Endothelial cell of umbilical vein (primary cell): ENCODE results near the gene MT1F. TPM values are rescaled to one million over a fixed set of nuclear protein-coding genes. Genes with fewer than 3 reads are reported as not detected.

Experiments used
- BruUV-seq: library from RNA; stranded (reverse); fragments of 400-500 nt; replicated peaks from 2 replicates; lab custom pipeline; 2021; lab: Mats Ljungman, UMichigan
- CTCF ChIA-PET: fragments of 300-600, 350-600 bp; sonication (Branson Sonifier 250); formaldehyde crosslinking; loops from one replicate; lab custom pipeline; 2021; ENCODE audit warnings: antibody characterized with exemption, inconsistent platforms; lab: Charles Lee
- POLR2A ChIA-PET: fragments of 300-600, 350-600 bp; sonication (Branson Sonifier 250); formaldehyde crosslinking; loops from one replicate; lab custom pipeline; 2021; ENCODE audit warnings: antibody characterized with exemption, inconsistent platforms; lab: Charles Lee
- DNase-seq: peaks from one replicate; pipeline ENCODE4 v3.0.0-alpha.2; 2011; ENCODE audit warnings: low read depth, low spot score
- FAIRE-seq: peaks from 2 replicates; lab custom pipeline; 2011; peaks lifted over from hg19 to GRCh38; lab: Jason Lieb, UNC
- H2AFZ ChIP-seq: 2 replicates; pipeline ENCODE4 v1.6.0; 2012; ENCODE audit warnings: low read depth, low read length, control low read depth, inconsistent platforms
- H3K27ac ChIP-seq: 2 replicates; pipeline ENCODE4 v1.5.1; 2011; ENCODE audit warnings: low read depth, mild to moderate bottlenecking, control low read depth, low read length, moderate library complexity; ENCODE audit not compliant: insufficient read depth
- H3K27me3 ChIP-seq, 2 experiments: 2 replicates each; pipeline versions ENCODE4 v1.6.0 to v1.6.1; 2011; ENCODE audit warnings: low read length in 2 of 2, mixed read lengths in 1 of 2; ENCODE audit not compliant: control insufficient read depth in 2 of 2, insufficient read depth in 2 of 2
- H3K36me3 ChIP-seq, 2 experiments: 2 replicates in 1 of 2; 3 replicates in 1 of 2; pipeline ENCODE4 v1.5.1; 2011; ENCODE audit warnings: low read length in 2 of 2, mild to moderate bottlenecking in 1 of 2, moderate library complexity in 1 of 2; ENCODE audit not compliant: control insufficient read depth in 2 of 2, insufficient read depth in 2 of 2; ENCODE audit errors: extremely low read depth in 1 of 2
- H3K4me1 ChIP-seq: 3 replicates; pipeline ENCODE4 v1.5.1; 2011; ENCODE audit warnings: mild to moderate bottlenecking, low read length; ENCODE audit not compliant: control insufficient read depth, insufficient read depth; ENCODE audit errors: extremely low read depth
- H3K4me2 ChIP-seq: 2 replicates; pipeline ENCODE4 v1.6.1; 2011; ENCODE audit warnings: low read length, control low read depth, mixed read lengths; ENCODE audit not compliant: insufficient read depth
- H3K4me3 ChIP-seq, 3 experiments: fragments of 200-600 bp in 1 of 3; sonication (generic), shearing (Covaris generic) in 1 of 3; replicated peaks in 1 of 3; 2 replicates each; pipeline ENCODE4 v1.5.1; 2011 to 2016; ENCODE audit warnings: control low read depth in 3 of 3, low read length in 3 of 3, mild to moderate bottlenecking in 2 of 3, inconsistent platforms in 1 of 3, low read depth in 1 of 3, moderate library complexity in 1 of 3; ENCODE audit not compliant: insufficient read depth in 1 of 3
- H3K79me2 ChIP-seq: 2 replicates; pipeline ENCODE4 v1.6.0; 2012; ENCODE audit warnings: low read length, inconsistent platforms; ENCODE audit not compliant: control insufficient read depth, insufficient read depth
- H3K9ac ChIP-seq: replicated peaks from 2 replicates; pipeline ENCODE3; 2011; ENCODE audit warnings: low read length, control low read depth; ENCODE audit not compliant: insufficient read depth; ENCODE audit errors: extremely low read depth
- H3K9me1 ChIP-seq: replicated peaks from 3 replicates; pipeline ENCODE4 v1.6.0; 2011; ENCODE audit warnings: mild to moderate bottlenecking, low read length; ENCODE audit not compliant: control insufficient read depth, insufficient read depth; ENCODE audit errors: extremely low read depth
- H3K9me3 ChIP-seq: replicated peaks from 2 replicates; pipeline ENCODE4 v1.5.1; 2012; ENCODE audit warnings: low read length, inconsistent platforms; ENCODE audit not compliant: control insufficient read depth, insufficient read depth
- H4K20me1 ChIP-seq: replicated peaks from 2 replicates; pipeline ENCODE3; 2011; ENCODE audit warnings: mild to moderate bottlenecking, low read length; ENCODE audit not compliant: control insufficient read depth, insufficient read depth; ENCODE audit errors: extremely low read depth
- EZH2 ChIP-seq: IDR thresholded peaks from 2 replicates; pipeline ENCODE4 v1.6.1; 2012; ENCODE audit warnings: borderline replicate concordance, low read depth, mild to moderate bottlenecking, moderate library complexity, low read length, inconsistent platforms; ENCODE audit not compliant: severe bottlenecking
- FOS ChIP-seq: IDR thresholded peaks from 2 replicates; pipeline ENCODE4 v1.6.1; 2011; ENCODE audit warnings: mild to moderate bottlenecking, low read length, moderate library complexity, borderline replicate concordance; ENCODE audit not compliant: insufficient read depth
- GATA2 ChIP-seq: IDR thresholded peaks from 2 replicates; pipeline ENCODE4 v1.7.0; 2011; ENCODE audit warnings: low read depth, mild to moderate bottlenecking, moderate library complexity, mixed read lengths, low read length; ENCODE audit not compliant: insufficient read length, insufficient read depth
- JUN ChIP-seq: IDR thresholded peaks from 2 replicates; pipeline ENCODE4 v1.6.1; 2011; ENCODE audit warnings: borderline replicate concordance, low read depth; ENCODE audit not compliant: insufficient read length, insufficient read depth
- MYC ChIP-seq: IDR thresholded peaks from one replicate; pipeline ENCODE4 v1.6.1; 2011; ENCODE audit warnings: mild to moderate bottlenecking, low read depth, low read length
- POLR2A ChIP-seq: IDR thresholded peaks from 2 replicates; pipeline ENCODE4 v1.6.1; 2012; ENCODE audit warnings: low read depth, mild to moderate bottlenecking, control low read depth, low read length
- POLR2AphosphoS5 ChIP-seq: IDR thresholded peaks from 2 replicates; pipeline ENCODE4 v1.6.1; 2012; ENCODE audit warnings: low read depth, mild to moderate bottlenecking, control low read depth, low read length, moderate library complexity; ENCODE audit not compliant: insufficient read depth
- dilution Hi-C: fragments of 300-500 bp; cut with MboI; formaldehyde crosslinking; loops from one replicate; pipeline ENCODE4 v1.15.0; 2019; ENCODE audit warnings: low sequenced_read_pairs; ENCODE audit not compliant: extremely low pct_ligation_motif_present
- intact Hi-C: fragments of 100-400 bp; cut with micrococcal nuclease; formaldehyde crosslinking; loops from one replicate; pipeline ENCODE4 v1.10.0; 2022
- polyA plus RNA-seq, 4 experiments: library from polyadenylated mRNA; depleted of rRNA in 3 of 4; stranded (reverse) in 3 of 4; unstranded in 1 of 4; fragments of >200 nt; gene quantifications; 2 replicates each; pipeline versions ENCODE4 v1.2.1 to v1.2.3, GENCODE V29; 2011 to 2012; ENCODE audit warnings: missing spikeins in 1 of 4
- total RNA-seq: library from RNA; stranded (reverse); gene quantifications from 2 replicates; pipeline ENCODE4 v1.2.3, GENCODE V29; 2021
- TF ChIP-seq, protein P1 (sequence below): IDR thresholded peaks from 2 replicates; pipeline ENCODE4 v1.6.1; 2011; ENCODE audit not compliant: insufficient read depth, insufficient read length
- TF ChIP-seq, protein P2 (sequence below), 2 donors: IDR thresholded peaks; 1 replicate in 1 of 2; 2 replicates in 1 of 2; pipeline ENCODE4 v1.5.1; 2011; ENCODE audit warnings: low read length in 2 of 2, mild to moderate bottlenecking in 2 of 2, moderate library complexity in 2 of 2, control low read depth in 1 of 2, inconsistent platforms in 1 of 2, low read depth in 1 of 2; ENCODE audit not compliant: insufficient read depth in 1 of 2; ENCODE audit errors: extremely low read depth in 1 of 2

MT1F gene
- total and polyA plus RNA-seq, 2 donors (not counting 3 experiments of a cell fraction or from before 2014, with no cell fraction given) = 2.2 to 2.6 TPM

- no peaks in the 10 kb centered on the region for H3K36me3 ChIP-seq
- CTCF ChIA-PET = interaction anchor here (0.8 to 3.2 kb wide), 8 partner anchors 18 to 129 kb away, joined by 3 to 19 read pairs (median 4); no protein-coding TSS in a partner anchor
- POLR2A ChIA-PET = interaction anchor here (0.6 kb wide), 2 partner anchors 10 to 37 kb away, joined by 3 to 4 read pairs; no protein-coding TSS in a partner anchor
- H3K9ac ChIP-seq = no peak overlapping the region
- no peaks in the 10 kb centered on the region for H4K20me1 ChIP-seq
- H3K79me2 ChIP-seq = no peaks in the 10 kb centered on the region
- peak overlapping the region; percentile 40 for H3K4me2 ChIP-seq
- peak overlapping the region; percentile 64 for H2AFZ ChIP-seq
- dilution Hi-C loops (no loop called here), intact Hi-C loops (no loop called here)
- no peak for DNase-seq
- no TSS peak for BruUV-seq
- H3K4me3 ChIP-seq = peak overlapping the region in 2 of 3 experiments; percentile 0 to 9
- H3K9me3 ChIP-seq = no peaks in the 10 kb centered on the region
- no peaks in the 10 kb centered on the region for H3K9me1 ChIP-seq
- peaks cover 36 to 54% of the 10 kb centered on the region in 2 experiments for H3K27me3 ChIP-seq
- peak; percentile 33 for FAIRE-seq
- H3K27ac ChIP-seq = no peak overlapping the region
- peaks cover 10% of the 10 kb centered on the region for H3K4me1 ChIP-seq
- TF ChIP-seq JUN (no peak), EZH2 (peak; percentile 26)
Observed at GRCh38 chr16:56643080-56643778, 14.5 kb upstream of the MT1F start.

- BruUV-seq = no TSS peak
- Histone ChIP-seq H3K79me2 (no peaks in the 10 kb centered on the region), H3K27ac (no peak overlapping the region), H3K4me3 (no peak overlapping the region), H3K9ac (no peak overlapping the region), H2AFZ (peak overlapping the region; percentile 64), H3K9me3 (no peaks in the 10 kb centered on the region), H3K27me3 (peaks cover 40 to 60% of the 10 kb centered on the region in 2 experiments), H3K4me1 (peaks cover 8% of the 10 kb centered on the region), H3K36me3 (no peaks in the 10 kb centered on the region), H3K4me2 (peak overlapping the region; percentile 32), H4K20me1 (no peaks in the 10 kb centered on the region), H3K9me1 (no peaks in the 10 kb centered on the region)
- ChIA-PET POLR2A (interaction anchor here (0.6 kb wide), 2 partner anchors 10 to 37 kb away, joined by 3 to 4 read pairs; no protein-coding TSS in a partner anchor), CTCF (interaction anchor here (0.8 to 3.2 kb wide), 8 partner anchors 18 to 130 kb away, joined by 3 to 19 read pairs (median 4); no protein-coding TSS in a partner anchor)
- intact Hi-C loops = no loop called here
- FAIRE-seq (no peak), DNase-seq (no peak)
- TF ChIP-seq, protein P1, sequence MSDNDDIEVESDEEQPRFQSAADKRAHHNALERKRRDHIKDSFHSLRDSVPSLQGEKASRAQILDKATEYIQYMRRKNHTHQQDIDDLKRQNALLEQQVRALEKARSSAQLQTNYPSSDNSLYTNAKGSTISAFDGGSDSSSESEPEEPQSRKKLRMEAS = no peak
- TF ChIP-seq EZH2 (no peak), MYC (no peak), GATA2 (no peak), FOS (no peak), POLR2AphosphoS5 (no peak), POLR2A (no peak), JUN (no peak)
- TF ChIP-seq, protein P2, sequence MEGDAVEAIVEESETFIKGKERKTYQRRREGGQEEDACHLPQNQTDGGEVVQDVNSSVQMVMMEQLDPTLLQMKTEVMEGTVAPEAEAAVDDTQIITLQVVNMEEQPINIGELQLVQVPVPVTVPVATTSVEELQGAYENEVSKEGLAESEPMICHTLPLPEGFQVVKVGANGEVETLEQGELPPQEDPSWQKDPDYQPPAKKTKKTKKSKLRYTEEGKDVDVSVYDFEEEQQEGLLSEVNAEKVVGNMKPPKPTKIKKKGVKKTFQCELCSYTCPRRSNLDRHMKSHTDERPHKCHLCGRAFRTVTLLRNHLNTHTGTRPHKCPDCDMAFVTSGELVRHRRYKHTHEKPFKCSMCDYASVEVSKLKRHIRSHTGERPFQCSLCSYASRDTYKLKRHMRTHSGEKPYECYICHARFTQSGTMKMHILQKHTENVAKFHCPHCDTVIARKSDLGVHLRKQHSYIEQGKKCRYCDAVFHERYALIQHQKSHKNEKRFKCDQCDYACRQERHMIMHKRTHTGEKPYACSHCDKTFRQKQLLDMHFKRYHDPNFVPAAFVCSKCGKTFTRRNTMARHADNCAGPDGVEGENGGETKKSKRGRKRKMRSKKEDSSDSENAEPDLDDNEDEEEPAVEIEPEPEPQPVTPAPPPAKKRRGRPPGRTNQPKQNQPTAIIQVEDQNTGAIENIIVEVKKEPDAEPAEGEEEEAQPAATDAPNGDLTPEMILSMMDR (IDR thresholded peaks at IDR 0.05; ENCODE audit: extremely low read depth in 1 of 2, insufficient read depth in 1 of 2, low read depth in 1 of 2, low read length in 2 of 2) = no peak
- dilution Hi-C loops = no loop called here
Observed at GRCh38 chr16:56643833-56644232, 13.9 kb upstream of the MT1F start.
